IMR-90 (cell line): Measurements from ENCODE around the gene ACP1. TPM values are rescaled to one million over a fixed set of nuclear protein-coding genes. Genes with fewer than 3 reads are reported as not detected.

Experiments used
- ATAC-seq: fragments of 200-7000 bp; cut with Tn5 transposase; 2 replicates; pipeline ENCODE4 v1.9.1; 2020; ENCODE audit warnings: low read depth, mild to moderate bottlenecking, moderate library complexity
- BruUV-seq: library from RNA; stranded (reverse); fragments of 400-500 nt; replicated peaks from 2 replicates; lab custom pipeline; 2021; lab: Mats Ljungman, UMichigan
- CTCF ChIA-PET: fragments of 300-600 bp; formaldehyde crosslinking; extraction: SDS; loops from one replicate; lab custom pipeline; 2021; ENCODE audit warnings: antibody characterized with exemption; lab: Yijun Ruan, JAX
- POLR2A ChIA-PET: fragments of 300-600 bp; sonication (Branson Sonifier 250); formaldehyde crosslinking; loops from one replicate; lab custom pipeline; 2022; ENCODE audit warnings: antibody characterized with exemption; ENCODE audit not compliant: unreplicated experiment; lab: Charles Lee
- DNase-seq: peaks from one replicate; pipeline ENCODE4 v3.0.0; 2013
- H2AFZ ChIP-seq: replicated peaks from 2 replicates; pipeline ENCODE3; 2013; ENCODE audit warnings: low read length, mild to moderate bottlenecking; ENCODE audit not compliant: poor library complexity
- H2AK5ac ChIP-seq: 2 replicates; pipeline ENCODE4 v1.6.1; 2013; ENCODE audit warnings: low read depth, low read length, inconsistent platforms
- H2AK9ac ChIP-seq: replicated peaks from 2 replicates; pipeline ENCODE3; 2013; ENCODE audit warnings: mild to moderate bottlenecking, low read depth, low read length, moderate library complexity; ENCODE audit not compliant: poor library complexity
- H2BK120ac ChIP-seq: 2 replicates; pipeline ENCODE4 v1.6.1; 2013; ENCODE audit warnings: low read depth, low read length, inconsistent platforms
- H2BK15ac ChIP-seq: 3 replicates; pipeline ENCODE4 v1.6.1; 2013; ENCODE audit warnings: low read depth, low read length, inconsistent platforms
- H2BK20ac ChIP-seq: 2 replicates; pipeline ENCODE4 v1.6.1; 2013; ENCODE audit warnings: low read depth, mild to moderate bottlenecking, inconsistent platforms, low read length, moderate library complexity
- H2BK5ac ChIP-seq: 2 replicates; pipeline ENCODE4 v1.6.1; 2013; ENCODE audit warnings: mild to moderate bottlenecking, low read depth, low read length, inconsistent platforms; ENCODE audit not compliant: poor library complexity, severe bottlenecking
- H3K14ac ChIP-seq: replicated peaks from 2 replicates; pipeline ENCODE4 v1.6.1; 2013; ENCODE audit warnings: low read depth, low read length, inconsistent platforms
- H3K18ac ChIP-seq: 2 replicates; pipeline ENCODE4 v1.6.1; 2013; ENCODE audit warnings: low read depth, low read length, control low read depth
- H3K23ac ChIP-seq: 2 replicates; pipeline ENCODE4 v1.6.1; 2013; ENCODE audit warnings: low read depth, low read length, inconsistent platforms
- H3K27ac ChIP-seq: 2 replicates; pipeline ENCODE4 v1.5.1; 2013; ENCODE audit warnings: mild to moderate bottlenecking, control low read depth, low read length; ENCODE audit not compliant: insufficient read depth
- H3K27me3 ChIP-seq: 2 replicates; pipeline ENCODE4 v1.6.1; 2013; ENCODE audit warnings: low read length; ENCODE audit not compliant: control insufficient read depth, insufficient read depth
- H3K36me3 ChIP-seq: 2 replicates; pipeline ENCODE4 v1.6.1; 2013; ENCODE audit warnings: low read length, mixed read lengths; ENCODE audit not compliant: control insufficient read depth, insufficient read depth
- H3K4ac ChIP-seq: 2 replicates; pipeline ENCODE4 v1.6.1; 2013; ENCODE audit warnings: low read depth, low read length, inconsistent platforms
- H3K4me1 ChIP-seq: 2 replicates; pipeline ENCODE4 v1.6.1; 2013; ENCODE audit warnings: low read length, mixed read lengths; ENCODE audit not compliant: control insufficient read depth, insufficient read depth
- H3K4me2 ChIP-seq: 2 replicates; pipeline ENCODE4 v1.6.1; 2013; ENCODE audit warnings: low read depth, mild to moderate bottlenecking, control low read depth, low read length, moderate library complexity
- H3K4me3 ChIP-seq: 2 replicates; pipeline ENCODE4 v1.5.1; 2013; ENCODE audit warnings: low read depth, mild to moderate bottlenecking, control low read depth, low read length, moderate library complexity; ENCODE audit not compliant: insufficient read depth
- H3K56ac ChIP-seq: 2 replicates; pipeline ENCODE4 v1.6.1; 2013; ENCODE audit warnings: low read length, inconsistent platforms; ENCODE audit not compliant: insufficient read depth; ENCODE audit errors: extremely low read depth
- H3K79me1 ChIP-seq, 2 experiments: 2 replicates each; pipeline ENCODE4 v1.6.1; 2013; ENCODE audit warnings: low read length in 2 of 2, inconsistent platforms in 1 of 2, low read depth in 1 of 2
- H3K9ac ChIP-seq: 2 replicates; pipeline ENCODE4 v1.6.1; 2013; ENCODE audit warnings: low read depth, low read length, control low read depth
- H3K9me1 ChIP-seq: 2 replicates; pipeline ENCODE4 v1.6.1; 2013; ENCODE audit warnings: low read length, inconsistent platforms; ENCODE audit not compliant: insufficient read depth
- H3K9me3 ChIP-seq: 2 replicates; pipeline ENCODE4 v1.6.1; 2013; ENCODE audit warnings: low read length; ENCODE audit not compliant: control insufficient read depth, insufficient read depth
- H4K20me1 ChIP-seq: 2 replicates; pipeline ENCODE4 v1.6.1; 2013; ENCODE audit warnings: low read length, inconsistent platforms; ENCODE audit not compliant: insufficient read depth
- H4K5ac ChIP-seq: 2 replicates; pipeline ENCODE4 v1.6.1; 2013; ENCODE audit warnings: mild to moderate bottlenecking, low read depth, low read length, control low read depth
- H4K8ac ChIP-seq, 2 experiments: 2 replicates each; pipeline ENCODE4 v1.6.1; 2013; ENCODE audit warnings: low read depth in 2 of 2, low read length in 2 of 2, control low read depth in 1 of 2, inconsistent platforms in 1 of 2
- H4K91ac ChIP-seq: 2 replicates; pipeline ENCODE4 v1.6.1; 2013; ENCODE audit warnings: low read depth, low read length, inconsistent platforms; ENCODE audit not compliant: insufficient read depth
- BHLHE40 ChIP-seq: fragments of 150-350 bp; IDR thresholded peaks from 2 replicates; pipeline ENCODE4 v1.6.1; 2016; ENCODE audit warnings: mild to moderate bottlenecking, low read depth, low read length
- CEBPB ChIP-seq: IDR thresholded peaks from 2 replicates; pipeline ENCODE4 v1.6.1; 2012; ENCODE audit warnings: low read depth, low read length, improper control_type of control experiment
- CHD1 ChIP-seq: IDR thresholded peaks from 2 replicates; pipeline ENCODE4 v1.6.1; 2012; ENCODE audit warnings: low read depth, low read length, improper control_type of control experiment
- FOS ChIP-seq: fragments of 150-350 bp; IDR thresholded peaks from 2 replicates; pipeline ENCODE4 v1.6.1; 2016; ENCODE audit warnings: low read depth, low read length
- MAFK ChIP-seq: IDR thresholded peaks from 2 replicates; pipeline ENCODE4 v1.6.1; 2012; ENCODE audit warnings: low read depth, low read length, improper control_type of control experiment
- MAZ ChIP-seq: IDR thresholded peaks from 2 replicates; pipeline ENCODE4 v1.6.1; 2012; ENCODE audit warnings: low read depth, mild to moderate bottlenecking, low read length, improper control_type of control experiment, moderate library complexity, borderline replicate concordance
- MXI1 ChIP-seq: IDR thresholded peaks from 2 replicates; pipeline ENCODE4 v1.6.1; 2012; ENCODE audit warnings: low read depth, mild to moderate bottlenecking, low read length, moderate library complexity, borderline replicate concordance
- NFE2L2 ChIP-seq: fragments of 150-350 bp; IDR thresholded peaks from 2 replicates; pipeline ENCODE4 v1.6.1; 2016; ENCODE audit warnings: low read depth, mild to moderate bottlenecking, low read length
- POLR2A ChIP-seq: IDR thresholded peaks from 2 replicates; pipeline ENCODE4 v1.6.1; 2012; ENCODE audit warnings: mild to moderate bottlenecking, low read depth, low read length
- RAD21 ChIP-seq: IDR thresholded peaks from 2 replicates; pipeline ENCODE4 v1.6.1; 2012; ENCODE audit warnings: low read length, improper control_type of control experiment
- RCOR1 ChIP-seq: IDR thresholded peaks from 2 replicates; pipeline ENCODE4 v1.6.1; 2012; ENCODE audit warnings: mild to moderate bottlenecking, low read length, improper control_type of control experiment; ENCODE audit not compliant: insufficient replicate concordance
- RFX5 ChIP-seq: IDR thresholded peaks from 2 replicates; pipeline ENCODE4 v1.8.0; 2012; ENCODE audit warnings: low read depth, mild to moderate bottlenecking, low read length, moderate library complexity
- SMC3 ChIP-seq: fragments of 150-350 bp; IDR thresholded peaks from 2 replicates; pipeline ENCODE4 v1.6.1; 2016; ENCODE audit warnings: low read depth, mild to moderate bottlenecking, antibody characterized with exemption, low read length, moderate library complexity
- WGBS, 2 experiments: methylation state at CpG; one replicate each; pipeline versions ENCODE4 v1.1.5 to v1.1.7; 2013; ENCODE audit warnings: missing lambda C conversion rate in 2 of 2; ENCODE audit not compliant: insufficient read length in 1 of 2; ENCODE audit errors: extremely low coverage in 2 of 2; 5-methylcytosine and 5-hydroxymethylcytosine counted together
- dilution Hi-C: fragments of 300-500 bp; cut with HindIII; formaldehyde crosslinking; loops from one replicate; pipeline ENCODE4 v1.14.3; 2018; ENCODE audit warnings: low sequenced_read_pairs; ENCODE audit not compliant: unreplicated experiment
- in situ Hi-C: fragments of 300-500 bp; cut with MboI; formaldehyde crosslinking; loops from 3 replicates; pipeline ENCODE4 v1.14.3; 2019; ENCODE audit warnings: low sequenced_read_pairs, inconsistent platforms, mixed read lengths
- intact Hi-C: fragments of 100-400 bp; cut with micrococcal nuclease; formaldehyde crosslinking; loops from 2 replicates; pipeline ENCODE4 v1.10.0; 2022
- polyA plus RNA-seq, 3 experiments: library from polyadenylated mRNA; depleted of rRNA; stranded (reverse); fragments of >200 nt; gene quantifications; 2 replicates each; pipeline ENCODE4 v1.2.3, GENCODE V29; 2012; ENCODE audit warnings: low replicate concordance in 1 of 3
- total RNA-seq: library from RNA; depleted of rRNA; stranded (reverse); fragments of >200 nt; gene quantifications from 2 replicates; pipeline ENCODE4 v1.2.3, GENCODE V29; 2012
- TF ChIP-seq, protein P1 (sequence below): fragments of 150-350 bp; IDR thresholded peaks from 2 replicates; pipeline ENCODE4 v1.6.1; 2017; ENCODE audit warnings: mild to moderate bottlenecking, antibody characterized with exemption, low read length, low read depth
- TF ChIP-seq, protein P2 (sequence below): fragments of 150-350 bp; IDR thresholded peaks from 2 replicates; pipeline ENCODE4 v1.6.1; 2016; ENCODE audit warnings: low read depth, mild to moderate bottlenecking, low read length, moderate library complexity, borderline replicate concordance
- TF ChIP-seq, protein P3 (sequence below): conservative IDR thresholded peaks from 2 replicates; pipeline ENCODE4 v1.5.1; 2012; ENCODE audit warnings: mild to moderate bottlenecking, low read depth, low read length, improper control_type of control experiment

Gene ACP1
- total and polyA plus RNA-seq, 2 of the 4 experiments (the other 2 are of a cell fraction), result 85.7 to 104 TPM

DNA sequence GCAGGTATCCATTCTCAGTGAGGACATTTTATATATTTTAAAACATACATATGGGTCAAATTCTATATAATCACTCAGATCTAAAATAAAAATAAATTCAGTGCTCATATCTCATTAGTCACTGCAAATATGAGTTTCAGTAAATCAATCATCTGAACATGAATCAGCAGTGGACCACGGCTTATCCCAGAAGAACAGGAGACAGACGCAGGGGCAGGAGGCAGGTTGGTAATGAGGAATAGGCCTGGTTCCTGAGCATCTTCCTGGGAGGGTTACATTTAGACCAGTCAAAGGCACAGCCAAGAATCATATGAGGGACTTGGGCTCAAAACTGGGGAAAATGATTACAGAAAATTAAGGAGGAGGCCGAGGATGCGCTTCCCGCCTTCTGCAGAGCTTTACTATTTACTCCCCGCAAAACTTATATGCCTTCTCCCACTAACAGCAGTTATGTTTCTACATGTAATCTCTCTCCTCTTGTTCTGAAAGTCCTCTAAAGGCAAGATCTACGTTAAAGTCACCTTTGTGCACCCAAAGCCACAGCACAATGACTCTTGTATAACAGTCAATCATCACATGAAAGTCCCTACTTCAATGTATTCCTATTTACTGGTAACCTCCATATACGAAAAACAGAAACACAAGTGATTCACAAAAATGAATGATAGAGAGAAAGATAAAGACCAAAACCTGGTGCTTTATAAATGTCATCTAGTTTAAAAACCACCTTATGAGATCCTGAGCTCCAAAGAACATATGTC lies 36.0 kb upstream of the ACP1 start:
- intact Hi-C loops (no loop called here), in situ Hi-C loops (no loop called here), dilution Hi-C loops (no loop called here)
- TF ChIP-seq, protein P1, sequence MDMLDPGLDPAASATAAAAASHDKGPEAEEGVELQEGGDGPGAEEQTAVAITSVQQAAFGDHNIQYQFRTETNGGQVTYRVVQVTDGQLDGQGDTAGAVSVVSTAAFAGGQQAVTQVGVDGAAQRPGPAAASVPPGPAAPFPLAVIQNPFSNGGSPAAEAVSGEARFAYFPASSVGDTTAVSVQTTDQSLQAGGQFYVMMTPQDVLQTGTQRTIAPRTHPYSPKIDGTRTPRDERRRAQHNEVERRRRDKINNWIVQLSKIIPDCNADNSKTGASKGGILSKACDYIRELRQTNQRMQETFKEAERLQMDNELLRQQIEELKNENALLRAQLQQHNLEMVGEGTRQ, result no peak
- TF ChIP-seq, protein P2, sequence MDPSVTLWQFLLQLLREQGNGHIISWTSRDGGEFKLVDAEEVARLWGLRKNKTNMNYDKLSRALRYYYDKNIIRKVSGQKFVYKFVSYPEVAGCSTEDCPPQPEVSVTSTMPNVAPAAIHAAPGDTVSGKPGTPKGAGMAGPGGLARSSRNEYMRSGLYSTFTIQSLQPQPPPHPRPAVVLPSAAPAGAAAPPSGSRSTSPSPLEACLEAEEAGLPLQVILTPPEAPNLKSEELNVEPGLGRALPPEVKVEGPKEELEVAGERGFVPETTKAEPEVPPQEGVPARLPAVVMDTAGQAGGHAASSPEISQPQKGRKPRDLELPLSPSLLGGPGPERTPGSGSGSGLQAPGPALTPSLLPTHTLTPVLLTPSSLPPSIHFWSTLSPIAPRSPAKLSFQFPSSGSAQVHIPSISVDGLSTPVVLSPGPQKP, result no peak
- TF ChIP-seq BHLHE40 (no peak), MAFK (no peak), SMC3 (no peak), POLR2A (no peak), RCOR1 (no peak), MAZ (no peak), CHD1 (no peak), MXI1 (no peak), FOS (no peak), CEBPB (no peak), NFE2L2 (no peak), RFX5 (no peak), RAD21 (no peak)
- TF ChIP-seq, protein P3, sequence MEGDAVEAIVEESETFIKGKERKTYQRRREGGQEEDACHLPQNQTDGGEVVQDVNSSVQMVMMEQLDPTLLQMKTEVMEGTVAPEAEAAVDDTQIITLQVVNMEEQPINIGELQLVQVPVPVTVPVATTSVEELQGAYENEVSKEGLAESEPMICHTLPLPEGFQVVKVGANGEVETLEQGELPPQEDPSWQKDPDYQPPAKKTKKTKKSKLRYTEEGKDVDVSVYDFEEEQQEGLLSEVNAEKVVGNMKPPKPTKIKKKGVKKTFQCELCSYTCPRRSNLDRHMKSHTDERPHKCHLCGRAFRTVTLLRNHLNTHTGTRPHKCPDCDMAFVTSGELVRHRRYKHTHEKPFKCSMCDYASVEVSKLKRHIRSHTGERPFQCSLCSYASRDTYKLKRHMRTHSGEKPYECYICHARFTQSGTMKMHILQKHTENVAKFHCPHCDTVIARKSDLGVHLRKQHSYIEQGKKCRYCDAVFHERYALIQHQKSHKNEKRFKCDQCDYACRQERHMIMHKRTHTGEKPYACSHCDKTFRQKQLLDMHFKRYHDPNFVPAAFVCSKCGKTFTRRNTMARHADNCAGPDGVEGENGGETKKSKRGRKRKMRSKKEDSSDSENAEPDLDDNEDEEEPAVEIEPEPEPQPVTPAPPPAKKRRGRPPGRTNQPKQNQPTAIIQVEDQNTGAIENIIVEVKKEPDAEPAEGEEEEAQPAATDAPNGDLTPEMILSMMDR, result no peak
- H2AFZ ChIP-seq, result no peak overlapping the region
- H3K9me3 ChIP-seq, result no peaks in the 10 kb centered on the region
- no peak overlapping the region for H3K14ac ChIP-seq
- H3K36me3 ChIP-seq, result peaks cover 10% of the 10 kb centered on the region
- no CpG with 5 or more reads among the region's 8 CpGs for WGBS, 2 experiments
- no peak overlapping the region for H4K8ac ChIP-seq
- H3K4ac ChIP-seq, result no peak overlapping the region
- DNase-seq, result no peak
- H3K4me2 ChIP-seq, result no peak overlapping the region
- ATAC-seq, result no peak
- H4K5ac ChIP-seq, result no peak overlapping the region
- ChIA-PET CTCF (no interaction called here), POLR2A (no interaction called here)
- no peaks in the 10 kb centered on the region for H3K27me3 ChIP-seq
- H3K9ac ChIP-seq, result no peak overlapping the region
- no peak overlapping the region for H3K23ac ChIP-seq
- no peaks in the 10 kb centered on the region for H3K4me1 ChIP-seq
- no peak overlapping the region for H3K4me3 ChIP-seq
- no peaks in the 10 kb centered on the region; the same call in 1 of the 2 replicates for H3K9me1 ChIP-seq
- no peak overlapping the region for H3K18ac ChIP-seq
- H2AK5ac ChIP-seq, result no peak overlapping the region
- no peak overlapping the region for H3K27ac ChIP-seq
- H4K91ac ChIP-seq, result no peak overlapping the region
- no peak overlapping the region for H3K56ac ChIP-seq
- H2BK5ac ChIP-seq, result no peak overlapping the region
- no peak overlapping the region for H2BK15ac ChIP-seq
- H2AK9ac ChIP-seq, result no peak overlapping the region
- no peaks in the 10 kb centered on the region for H3K79me1 ChIP-seq
- no peak overlapping the region for H2BK120ac ChIP-seq
- no peak overlapping the region for H2BK20ac ChIP-seq
- no TSS peak for BruUV-seq
- H4K20me1 ChIP-seq, result no peaks in the 10 kb centered on the region
